ENCODE results near the gene SLC66A1.
"Not testable (repeated sequence)": the region's sequence is repeated elsewhere in the genome, so short reads cannot be mapped to it uniquely, and the experiment has no call there.

The SLC66A1 gene

GRCh38 chr1:19311931-19312781 is at the start of gene SLC66A1, which contains the start of gene AKR7A2:
Gene SLC66A1, plus strand, starts transcription at chr1:19312326. Its CDS starts 5,352 bp downstream, at chr1:19317678.
Gene AKR7A2, minus strand, starts transcription at chr1:19312144. Its CDS starts 20 bp downstream, at chr1:19312124.
- DNase-seq, result peak; percentile 84

GRCh38 chr1:19262744-19263143 is 49.4 kb upstream of the SLC66A1 start:
- no peak for DNase-seq

GRCh38 chr1:19268445-19268844 is 43.7 kb upstream of the SLC66A1 start:
- no peak for DNase-seq

- not testable (repeated sequence) for DNase-seq
Measured at GRCh38 chr1:19269427-19270342, 42.4 kb upstream of the SLC66A1 start.

GRCh38 chr1:19270343-19270730 is 41.8 kb upstream of the SLC66A1 start:
- not testable (repeated sequence) for DNase-seq

GRCh38 chr1:19272064-19272463 is 40.1 kb upstream of the SLC66A1 start:
- no peak for DNase-seq

GRCh38 chr1:19273106-19273843 is 38.9 kb upstream of the SLC66A1 start:
- no peak for DNase-seq

- DNase-seq, result not testable (repeated sequence)
Measured at GRCh38 chr1:19273844-19274531, 38.1 kb upstream of the SLC66A1 start.

GRCh38 chr1:19274636-19275035 is 37.5 kb upstream of the SLC66A1 start:
- no peak for DNase-seq

GRCh38 chr1:19283891-19284290 is 28.2 kb upstream of the SLC66A1 start:
- DNase-seq, result no peak

GRCh38 chr1:19284881-19285280 is 27.2 kb upstream of the SLC66A1 start:
- no peak for DNase-seq

GRCh38 chr1:19285366-19285765 is 26.8 kb upstream of the SLC66A1 start:
- DNase-seq, result not testable (repeated sequence)

GRCh38 chr1:19285807-19286206 is 26.3 kb upstream of the SLC66A1 start:
- DNase-seq, result not testable (repeated sequence)

GRCh38 chr1:19287436-19288185 is 24.5 kb upstream of the SLC66A1 start:
- no peak for DNase-seq

GRCh38 chr1:19288324-19289241 is 23.5 kb upstream of the SLC66A1 start, which contains the start of gene AKR7A3:
Gene AKR7A3, minus strand, starts transcription at chr1:19288770. Its CDS starts 61 bp downstream, at chr1:19288709.
- peak; percentile 61 for DNase-seq

- no peak for DNase-seq
Measured at GRCh38 chr1:19289244-19289643, 22.9 kb upstream of the SLC66A1 start.

- no peak for DNase-seq
Measured at GRCh38 chr1:19294638-19295037, 17.5 kb upstream of the SLC66A1 start.

GRCh38 chr1:19300211-19300610 is 11.9 kb upstream of the SLC66A1 start:
- no peak for DNase-seq

GRCh38 chr1:19304081-19304480 is 8.0 kb upstream of the SLC66A1 start:
- not testable (repeated sequence) for DNase-seq

- no peak for DNase-seq
Measured at GRCh38 chr1:19305880-19306279, 6.2 kb upstream of the SLC66A1 start.
